ENCODE measurements around the gene KSR1. TPM values are rescaled to one million over a fixed set of nuclear protein-coding genes. Genes with fewer than 3 reads are reported as not detected.
"Not testable (repeated sequence)": the region's sequence is repeated elsewhere in the genome, so short reads cannot be mapped to it uniquely, and the experiment has no call there.

KSR1 gene
- total RNA-seq, 2 donors from 2014 or later, result 11.5 to 23.7 TPM

- Histone ChIP-seq H3K27ac (no peak overlapping the region), H3K4me3 (no peak overlapping the region), H3K36me3 (no peaks in the 10 kb centered on the region), H3K27me3 (replicated peaks; ENCODE audit: insufficient read depth) (no peaks in the 10 kb centered on the region), H3K9me3 (no peaks in the 10 kb centered on the region), H3K4me1 (replicated peaks) (no peaks in the 10 kb centered on the region)
- intact Hi-C loops (cut with DNase I), result loop anchor here (10.0 kb wide), 1 partner anchor 215 kb away; no protein-coding TSS in a partner anchor
- 73% methylated on average over 5 of the region's 5 CpGs for WGBS
- DNase-seq (ENCODE audit: low spot score), result no peak
- no peak for TF ChIP-seq CTCF (IDR thresholded peaks at IDR 0.05)
- no peak for TF ChIP-seq POLR2AphosphoS5 (IDR thresholded peaks at IDR 0.05)
- no peak for TF ChIP-seq POLR2A (IDR thresholded peaks at IDR 0.05)
Observed at GRCh38 chr17:27669850-27670249, 213.6 kb downstream of the KSR1 start.

GRCh38 chr17:27670791-27671590, 214.7 kb downstream of the KSR1 start:
- TF ChIP-seq CTCF (IDR thresholded peaks at IDR 0.05) (no peak), POLR2AphosphoS5 (IDR thresholded peaks at IDR 0.05) (no peak), POLR2A (IDR thresholded peaks at IDR 0.05) (no peak)
- Histone ChIP-seq H3K36me3 (no peaks in the 10 kb centered on the region), H3K27me3 (replicated peaks; ENCODE audit: insufficient read depth) (no peaks in the 10 kb centered on the region), H3K9me3 (no peaks in the 10 kb centered on the region), H3K4me1 (replicated peaks) (no peaks in the 10 kb centered on the region), H3K4me3 (no peak overlapping the region), H3K27ac (no peak overlapping the region)
- no peak for DNase-seq (ENCODE audit: low spot score)
- intact Hi-C loops (cut with DNase I), result no loop called here
- WGBS, result 81% methylated on average over 12 of the region's 12 CpGs

GRCh38 chr17:27671591-27671910, 215.3 kb downstream of the KSR1 start:
- no peaks in the 10 kb centered on the region for H3K9me3 ChIP-seq
- WGBS, result 92% methylated on average over 2 of the region's 2 CpGs
- TF ChIP-seq POLR2A (IDR thresholded peaks at IDR 0.05) (no peak), POLR2AphosphoS5 (IDR thresholded peaks at IDR 0.05) (no peak)
- DNase-seq (ENCODE audit: low spot score), result no peak
- no peak overlapping the region for H3K27ac ChIP-seq
- intact Hi-C loops (cut with DNase I), result no loop called here
- H3K4me3 ChIP-seq, result no peak overlapping the region
- H3K36me3 ChIP-seq, result no peaks in the 10 kb centered on the region
- no peaks in the 10 kb centered on the region for H3K27me3 ChIP-seq (replicated peaks; ENCODE audit: insufficient read depth)
- no peaks in the 10 kb centered on the region for H3K4me1 ChIP-seq (replicated peaks)

- DNase-seq (ENCODE audit: low spot score); H3K4me1 ChIP-seq (replicated peaks); H3K27me3 ChIP-seq (replicated peaks; ENCODE audit: insufficient read depth); H3K9me3 ChIP-seq; intact Hi-C loops (cut with DNase I); H3K36me3 ChIP-seq; H3K4me3 ChIP-seq; H3K27ac ChIP-seq: not testable (repeated sequence)
- WGBS, result 78% methylated on average over 6 of the region's 6 CpGs
Observed at GRCh38 chr17:27671977-27672480, 215.8 kb downstream of the KSR1 start.

- intact Hi-C loops (cut with DNase I), result no loop called here
- H3K4me1 ChIP-seq (replicated peaks), result no peaks in the 10 kb centered on the region
- no peaks in the 10 kb centered on the region for H3K27me3 ChIP-seq (replicated peaks; ENCODE audit: insufficient read depth)
- H3K9me3 ChIP-seq, result no peaks in the 10 kb centered on the region
- H3K4me3 ChIP-seq, result no peak overlapping the region
- H3K27ac ChIP-seq, result no peak overlapping the region
- H3K36me3 ChIP-seq, result no peaks in the 10 kb centered on the region
- 90% methylated on average over 6 of the region's 6 CpGs for WGBS
- DNase-seq (ENCODE audit: low spot score), result no peak
- TF ChIP-seq POLR2A (IDR thresholded peaks at IDR 0.05) (no peak), POLR2AphosphoS5 (IDR thresholded peaks at IDR 0.05) (no peak), CTCF (IDR thresholded peaks at IDR 0.05) (no peak)
Observed at GRCh38 chr17:27674335-27674734, 218.1 kb downstream of the KSR1 start.

Small RNA genes lying within 50 kb of the gene (small RNA-seq; reads per million reads assigned to genes)
- gene AC015688.5, result 0 reads per million in 2 donors

Other genes starting within 250 kb of the KSR1 start
- 100 to 1,000 TPM in 1 of 2 donors, 10 to 100 TPM in 1; 45.7 to 116 TPM for gene WSB1, start 162.3 kb upstream of the KSR1 start, total RNA-seq
- 10 to 100 TPM in 1 of 2 donors, 1 to 10 TPM in 1; 7.2 to 16.7 TPM for gene LGALS9, start 174.7 kb downstream of the KSR1 start, total RNA-seq